ENCODE measurements around the gene ULK2. TPM values are rescaled to one million over a fixed set of nuclear protein-coding genes. Genes with fewer than 3 reads are reported as not detected.
A peak's percentile ranks its signal among the peaks of the same experiment; 100 is the strongest.

The ULK2 gene
- total RNA-seq, 1 donor from 2014 or later, result 20.6 TPM

GRCh38 chr17:19756546-19756945, 111.2 kb downstream of the ULK2 start:
- no peak for DNase-seq (ENCODE audit: low spot score)
- TF ChIP-seq CTCF (IDR thresholded peaks at IDR 0.05), result no peak
- no peak for TF ChIP-seq EZH2phosphoT487 (IDR thresholded peaks at IDR 0.05)
- TF ChIP-seq EZH2 (IDR thresholded peaks at IDR 0.05), result no peak
- Histone ChIP-seq H3K4me1 (peaks cover 3% of the 10 kb centered on the region), H3K9ac (no peak overlapping the region), H3K4me2 (no peak overlapping the region), H2AFZ (replicated peaks) (no peak overlapping the region), H3K27me3 (no peaks in the 10 kb centered on the region), H3F3A (ENCODE audit: low read depth) (no peaks in the 10 kb centered on the region), H3K4me3 (no peak overlapping the region), H3K36me3 (no peaks in the 10 kb centered on the region), H4K20me1 (ENCODE audit: low read depth) (no peaks in the 10 kb centered on the region), H3K9me3 (ENCODE audit: low read depth) (no peaks in the 10 kb centered on the region), H3K79me2 (ENCODE audit: low read depth) (no peaks in the 10 kb centered on the region), H3K27ac (no peak overlapping the region)
- no peak overlapping the region for H3K27ac Mint-ChIP-seq
- H3K9me3 Mint-ChIP-seq, result no peaks in the 10 kb centered on the region
- H3K27me3 Mint-ChIP-seq (ENCODE audit: insufficient read depth, low read depth), result peaks cover 18% of the 10 kb centered on the region
- no peaks in the 10 kb centered on the region for H3K4me1 Mint-ChIP-seq
- H3K36me3 Mint-ChIP-seq, result no peaks in the 10 kb centered on the region
- no peak overlapping the region for H3K4me3 Mint-ChIP-seq

GRCh38 chr17:19755821-19756510, 111.8 kb downstream of the ULK2 start:
- Histone ChIP-seq H3K79me2 (ENCODE audit: low read depth) (no peaks in the 10 kb centered on the region), H3K4me1 (peaks cover 3% of the 10 kb centered on the region), H3K27ac (no peak overlapping the region), H2AFZ (replicated peaks) (no peak overlapping the region), H4K20me1 (ENCODE audit: low read depth) (no peaks in the 10 kb centered on the region), H3K9ac (no peak overlapping the region), H3K4me3 (no peak overlapping the region), H3K9me3 (ENCODE audit: low read depth) (no peaks in the 10 kb centered on the region), H3K27me3 (no peaks in the 10 kb centered on the region), H3K36me3 (no peaks in the 10 kb centered on the region), H3K4me2 (no peak overlapping the region), H3F3A (ENCODE audit: low read depth) (no peaks in the 10 kb centered on the region)
- H3K27ac Mint-ChIP-seq, result no peak overlapping the region
- H3K9me3 Mint-ChIP-seq, result no peaks in the 10 kb centered on the region
- TF ChIP-seq EZH2 (IDR thresholded peaks at IDR 0.05), result no peak
- no peak for TF ChIP-seq EZH2phosphoT487 (IDR thresholded peaks at IDR 0.05)
- no peak for TF ChIP-seq CTCF (IDR thresholded peaks at IDR 0.05)
- H3K4me3 Mint-ChIP-seq, result no peak overlapping the region
- H3K36me3 Mint-ChIP-seq, result no peaks in the 10 kb centered on the region
- H3K27me3 Mint-ChIP-seq (ENCODE audit: insufficient read depth, low read depth), result peaks cover 15% of the 10 kb centered on the region
- DNase-seq (ENCODE audit: low spot score), result no peak
- H3K4me1 Mint-ChIP-seq, result no peaks in the 10 kb centered on the region

- Histone ChIP-seq H3K9me3 (ENCODE audit: low read depth) (no peaks in the 10 kb centered on the region), H3K4me1 (peaks cover 3% of the 10 kb centered on the region), H3K4me3 (no peak overlapping the region), H3F3A (ENCODE audit: low read depth) (no peaks in the 10 kb centered on the region), H3K79me2 (ENCODE audit: low read depth) (no peaks in the 10 kb centered on the region), H2AFZ (replicated peaks) (no peak overlapping the region), H4K20me1 (ENCODE audit: low read depth) (no peaks in the 10 kb centered on the region), H3K36me3 (no peaks in the 10 kb centered on the region), H3K9ac (no peak overlapping the region), H3K4me2 (no peak overlapping the region), H3K27ac (no peak overlapping the region), H3K27me3 (no peaks in the 10 kb centered on the region)
- Mint-ChIP-seq H3K27ac (no peak overlapping the region), H3K9me3 (no peaks in the 10 kb centered on the region), H3K36me3 (no peaks in the 10 kb centered on the region), H3K4me3 (no peak overlapping the region), H3K4me1 (no peaks in the 10 kb centered on the region), H3K27me3 (ENCODE audit: insufficient read depth, low read depth) (peaks cover 15% of the 10 kb centered on the region)
- TF ChIP-seq EZH2 (IDR thresholded peaks at IDR 0.05), result no peak
- no peak for DNase-seq (ENCODE audit: low spot score)
Observed at GRCh38 chr17:19755392-19755791, 112.3 kb downstream of the ULK2 start.

- H3K27ac Mint-ChIP-seq, result no peak overlapping the region
- H3K4me1 Mint-ChIP-seq, result no peaks in the 10 kb centered on the region
- Histone ChIP-seq H3K4me2 (no peak overlapping the region), H4K20me1 (ENCODE audit: low read depth) (no peaks in the 10 kb centered on the region), H2AFZ (replicated peaks) (no peak overlapping the region), H3F3A (ENCODE audit: low read depth) (no peaks in the 10 kb centered on the region), H3K9me3 (ENCODE audit: low read depth) (no peaks in the 10 kb centered on the region), H3K9ac (no peak overlapping the region), H3K36me3 (no peaks in the 10 kb centered on the region), H3K4me1 (no peaks in the 10 kb centered on the region), H3K79me2 (ENCODE audit: low read depth) (no peaks in the 10 kb centered on the region), H3K4me3 (no peak overlapping the region), H3K27me3 (no peaks in the 10 kb centered on the region), H3K27ac (no peak overlapping the region)
- DNase-seq (ENCODE audit: low spot score), result peak; percentile 26
- peaks cover 3% of the 10 kb centered on the region for H3K9me3 Mint-ChIP-seq
- H3K27me3 Mint-ChIP-seq (ENCODE audit: insufficient read depth, low read depth), result peaks cover 20% of the 10 kb centered on the region
- no peaks in the 10 kb centered on the region for H3K36me3 Mint-ChIP-seq
- TF ChIP-seq CTCF (IDR thresholded peaks at IDR 0.05) (peak; percentile 47), EZH2phosphoT487 (IDR thresholded peaks at IDR 0.05) (no peak)
- no peak overlapping the region for H3K4me3 Mint-ChIP-seq
Observed at GRCh38 chr17:19753661-19754463, 113.9 kb downstream of the ULK2 start.

All from neural progenitor cell (in vitro differentiated cells).